AG04449 (cell line): ENCODE data around the gene PKP4.
A peak's percentile ranks its signal among the peaks of the same experiment; 100 is the strongest.

ENCODE experiments used
- CTCF ChIA-PET: fragments of 350-600 bp; formaldehyde crosslinking; extraction: SDS; loops from one replicate; lab custom pipeline; 2021; ENCODE audit warnings: antibody characterized with exemption; lab: Yijun Ruan, JAX
- POLR2A ChIA-PET: fragments of 400-600, 350-600 bp; formaldehyde crosslinking; extraction: SDS; loops from one replicate; lab custom pipeline; 2020; ENCODE audit warnings: antibody characterized with exemption, inconsistent platforms; lab: Yijun Ruan, JAX
- DNase-seq: peaks from one replicate; pipeline ENCODE4 v3.0.0-alpha.2; 2010; ENCODE audit warnings: low read depth, low spot score
- H3K4me3 ChIP-seq: 2 replicates; pipeline ENCODE4 v1.5.1; 2011; ENCODE audit warnings: low read depth, mild to moderate bottlenecking, control low read depth, low read length
- TF ChIP-seq, protein P1 (sequence below): IDR thresholded peaks from one replicate; pipeline ENCODE4 v1.5.1; 2011; ENCODE audit warnings: mild to moderate bottlenecking, moderate library complexity, low read length, control low read depth, inconsistent platforms; ENCODE audit not compliant: insufficient read depth; ENCODE audit errors: missing control alignments

The PKP4 gene

DNA sequence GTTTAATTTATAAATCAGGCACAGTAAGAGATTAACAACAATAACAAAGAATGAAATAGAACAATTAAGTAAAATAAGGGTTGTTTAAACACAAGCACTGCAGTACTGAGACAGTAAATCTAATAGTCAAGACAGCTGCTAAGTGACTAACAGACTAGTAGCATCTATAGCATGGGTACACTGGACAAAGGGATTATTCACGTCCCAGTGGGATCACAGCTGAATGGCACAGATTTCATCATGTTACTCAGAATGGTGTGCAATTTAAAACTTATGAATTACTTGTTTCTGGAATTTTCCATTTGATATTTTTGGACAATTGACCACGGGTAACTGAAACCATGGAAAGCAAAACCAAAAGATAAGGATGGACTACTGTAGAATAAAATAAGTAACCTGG is 176.5 kb downstream of the PKP4 start:
- TF ChIP-seq, protein P1, sequence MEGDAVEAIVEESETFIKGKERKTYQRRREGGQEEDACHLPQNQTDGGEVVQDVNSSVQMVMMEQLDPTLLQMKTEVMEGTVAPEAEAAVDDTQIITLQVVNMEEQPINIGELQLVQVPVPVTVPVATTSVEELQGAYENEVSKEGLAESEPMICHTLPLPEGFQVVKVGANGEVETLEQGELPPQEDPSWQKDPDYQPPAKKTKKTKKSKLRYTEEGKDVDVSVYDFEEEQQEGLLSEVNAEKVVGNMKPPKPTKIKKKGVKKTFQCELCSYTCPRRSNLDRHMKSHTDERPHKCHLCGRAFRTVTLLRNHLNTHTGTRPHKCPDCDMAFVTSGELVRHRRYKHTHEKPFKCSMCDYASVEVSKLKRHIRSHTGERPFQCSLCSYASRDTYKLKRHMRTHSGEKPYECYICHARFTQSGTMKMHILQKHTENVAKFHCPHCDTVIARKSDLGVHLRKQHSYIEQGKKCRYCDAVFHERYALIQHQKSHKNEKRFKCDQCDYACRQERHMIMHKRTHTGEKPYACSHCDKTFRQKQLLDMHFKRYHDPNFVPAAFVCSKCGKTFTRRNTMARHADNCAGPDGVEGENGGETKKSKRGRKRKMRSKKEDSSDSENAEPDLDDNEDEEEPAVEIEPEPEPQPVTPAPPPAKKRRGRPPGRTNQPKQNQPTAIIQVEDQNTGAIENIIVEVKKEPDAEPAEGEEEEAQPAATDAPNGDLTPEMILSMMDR = no peak
- no peak overlapping the region for H3K4me3 ChIP-seq
- POLR2A ChIA-PET = no interaction called here
- DNase-seq = no peak
- CTCF ChIA-PET = no interaction called here

DNA sequence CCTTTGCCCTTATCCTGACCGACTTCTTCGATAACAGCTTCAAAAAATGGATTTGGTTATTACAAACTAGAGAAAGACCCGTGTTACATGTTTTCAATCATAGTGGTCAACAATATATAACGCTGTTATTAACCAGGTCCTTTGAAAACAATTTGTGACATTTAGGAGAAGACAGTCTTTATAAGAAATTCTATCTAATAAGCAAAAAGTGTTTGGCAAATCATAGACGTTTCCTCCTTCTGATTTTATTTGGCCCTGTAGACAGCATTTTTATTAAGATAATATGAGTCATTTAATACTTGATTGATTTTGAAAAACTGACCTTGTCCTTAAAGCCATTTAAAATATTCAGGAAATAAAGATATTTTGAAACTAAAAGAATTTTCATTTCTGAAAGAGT is 177.9 kb downstream of the PKP4 start:
- TF ChIP-seq, protein P1 = no peak
- DNase-seq = no peak
- H3K4me3 ChIP-seq = no peak overlapping the region
- CTCF ChIA-PET = interaction anchor here (1.0 kb wide), 1 partner anchor 111 kb away, joined by 3 read pairs; no protein-coding TSS in a partner anchor
- POLR2A ChIA-PET = no interaction called here

DNA sequence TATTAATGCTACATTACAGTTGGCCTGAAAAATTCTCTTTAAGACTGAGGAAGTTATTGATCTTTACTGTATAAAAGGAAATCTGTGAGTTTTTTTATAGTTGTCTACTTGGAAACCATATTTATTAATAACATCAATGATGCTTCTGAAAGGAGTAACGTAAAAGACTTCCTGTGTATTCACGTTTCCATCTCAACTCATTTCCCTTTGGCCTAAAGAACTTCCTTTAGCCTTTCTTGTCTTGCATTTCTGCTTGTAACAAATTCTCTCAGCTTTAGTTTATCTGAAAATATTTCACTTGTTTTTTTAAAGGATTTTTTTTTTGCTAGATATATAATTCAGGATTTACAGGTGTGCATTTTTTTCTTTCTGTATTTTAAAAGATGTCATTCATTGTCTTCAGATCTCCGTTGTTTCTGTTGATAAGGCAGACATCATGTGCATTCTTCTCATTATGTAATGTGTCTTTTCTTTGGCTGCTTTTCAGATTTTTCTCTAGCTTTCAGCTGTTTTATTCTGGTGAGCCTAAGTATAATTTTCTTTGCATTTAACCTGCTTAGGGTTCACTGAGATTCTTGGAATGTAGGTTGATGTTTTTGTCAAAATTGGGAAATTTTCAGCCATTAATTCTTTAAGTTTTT is 179.3 kb downstream of the PKP4 start:
- TF ChIP-seq, protein P1 = no peak
- H3K4me3 ChIP-seq = no peak overlapping the region
- ChIA-PET CTCF (no interaction called here), POLR2A (no interaction called here)
- no peak for DNase-seq

DNA sequence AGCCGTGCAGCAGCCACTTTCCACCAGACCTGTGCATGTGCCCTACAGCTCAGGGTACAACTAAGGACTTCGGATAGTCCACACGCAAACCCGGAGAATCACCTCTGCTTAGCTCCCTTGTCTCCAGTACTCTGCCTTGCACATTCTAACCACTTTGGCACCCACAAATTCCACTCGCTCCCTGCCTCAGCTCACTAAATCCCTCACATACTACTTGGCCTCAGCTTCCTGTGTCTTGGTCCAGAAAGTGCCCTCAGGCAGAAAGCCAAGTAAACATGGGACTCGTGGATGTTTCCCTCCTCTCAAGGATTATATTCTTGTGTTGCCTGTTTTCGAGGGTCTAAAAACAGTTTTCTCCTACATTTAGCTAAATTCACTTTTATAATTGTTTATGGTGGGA is 180.6 kb downstream of the PKP4 start:
- no peak for DNase-seq
- H3K4me3 ChIP-seq = no peak overlapping the region
- CTCF ChIA-PET = interaction anchor here (1.2 kb wide), 1 partner anchor 10 kb away, joined by 5 read pairs; no protein-coding TSS in a partner anchor
- POLR2A ChIA-PET = no interaction called here
- TF ChIP-seq, protein P1 = no peak

DNA sequence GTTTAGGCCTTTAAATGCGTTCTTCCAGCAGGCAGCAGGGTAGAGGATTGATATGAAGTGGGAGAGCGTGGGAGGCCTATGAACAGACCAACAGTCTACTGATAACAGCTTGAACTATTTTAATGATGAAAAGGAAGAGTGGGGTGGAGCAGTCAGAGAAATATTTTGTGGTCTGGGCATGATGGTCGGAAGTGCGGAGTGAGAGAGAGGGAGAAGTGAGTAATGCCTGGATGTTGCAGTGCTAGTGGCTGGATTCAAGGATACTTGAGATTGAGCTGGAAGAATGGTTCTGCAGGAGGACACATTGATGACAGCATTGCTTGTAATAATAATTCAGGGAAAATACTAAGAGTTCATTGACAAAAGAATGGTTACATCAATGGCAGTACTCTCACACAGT is 187.4 kb downstream of the PKP4 start:
- ChIA-PET POLR2A (interaction anchor here (0.9 to 1.1 kb wide), 2 partner anchors 57 to 186 kb away, joined by 3 to 4 read pairs; no protein-coding TSS in a partner anchor), CTCF (interaction anchor here (1.1 kb wide), 1 partner anchor 110 kb away, joined by 3 read pairs; no protein-coding TSS in a partner anchor)
- no peak overlapping the region for H3K4me3 ChIP-seq
- peak; percentile 50 for DNase-seq
- TF ChIP-seq, protein P1 = no peak

DNA sequence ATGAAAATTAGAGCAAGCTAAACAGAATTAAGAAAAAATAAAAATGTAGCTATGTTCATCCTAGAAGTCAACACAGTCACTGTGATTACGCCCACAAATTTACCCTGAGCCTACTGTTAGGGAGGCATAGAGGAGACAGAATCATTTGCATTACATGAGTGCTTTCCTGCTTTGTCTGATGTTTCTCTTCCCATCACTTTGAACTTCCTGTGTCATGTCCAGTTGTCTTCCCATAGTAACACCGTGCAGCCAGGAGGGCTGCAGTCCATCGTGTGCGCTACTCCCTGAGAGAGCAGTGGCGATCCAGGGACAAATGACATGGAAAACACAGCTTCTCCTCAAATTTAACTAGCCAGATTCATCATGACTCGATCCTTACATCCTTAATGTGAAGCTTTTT is 188.5 kb downstream of the PKP4 start:
- CTCF ChIA-PET = interaction anchor here (0.8 to 1.6 kb wide), 2 partner anchors 101 to 109 kb away, joined by 3 read pairs; no protein-coding TSS in a partner anchor
- POLR2A ChIA-PET = no interaction called here
- TF ChIP-seq, protein P1 = no peak
- no peak for DNase-seq
- H3K4me3 ChIP-seq = no peak overlapping the region
